KMS-11 (cell line): Measurements from ENCODE around the gene METAP2.
"Not testable (repeated sequence)": the region's sequence is repeated elsewhere in the genome, so short reads cannot be mapped to it uniquely, and the experiment has no call there.

ENCODE experiments used
- H2AFZ ChIP-seq: fragments of 200-600 bp; sonication (generic); 2 replicates; pipeline ENCODE4 v1.6.1; 2016; ENCODE audit warnings: antibody characterized with exemption, mixed run types, low read depth
- H3K27ac ChIP-seq: fragments of 200-600 bp; sonication (generic); 2 replicates; pipeline ENCODE4 v1.6.1; 2016; ENCODE audit warnings: mild to moderate bottlenecking, mixed run types
- H3K27me3 ChIP-seq: fragments of 200-600 bp; sonication (generic); 2 replicates; pipeline ENCODE4 v1.6.1; 2017; ENCODE audit warnings: mild to moderate bottlenecking, low read depth, mixed run types, moderate library complexity; ENCODE audit not compliant: insufficient read depth
- H3K36me3 ChIP-seq: fragments of 200-600 bp; sonication (generic); 2 replicates; pipeline ENCODE4 v1.6.1; 2017; ENCODE audit warnings: mild to moderate bottlenecking, mixed run types; ENCODE audit not compliant: insufficient read depth
- H3K4me1 ChIP-seq: fragments of 200-600 bp; sonication (generic); 2 replicates; pipeline ENCODE4 v1.6.1; 2016; ENCODE audit warnings: mild to moderate bottlenecking, low read depth, mixed run types; ENCODE audit not compliant: poor library complexity, severe bottlenecking
- H3K4me2 ChIP-seq: fragments of 200-600 bp; sonication (generic); 2 replicates; pipeline ENCODE4 v1.7.0; 2016; ENCODE audit warnings: mild to moderate bottlenecking, mixed run types
- H3K4me3 ChIP-seq: fragments of 200-600 bp; sonication (generic); IDR thresholded peaks from 2 replicates; pipeline ENCODE4 v1.6.1; 2017; ENCODE audit warnings: low read depth, low read length, mixed read lengths; ENCODE audit not compliant: insufficient read depth
- H3K79me2 ChIP-seq: fragments of 200-600 bp; sonication (generic); 2 replicates; pipeline ENCODE4 v1.6.1; 2016; ENCODE audit warnings: low read depth, mixed run types; ENCODE audit not compliant: insufficient read depth
- H3K9ac ChIP-seq: fragments of 200-600 bp; sonication (generic); 2 replicates; pipeline ENCODE4 v1.6.1; 2016; ENCODE audit warnings: mild to moderate bottlenecking, mixed run types
- H4K20me1 ChIP-seq: fragments of 200-600 bp; sonication (generic); 2 replicates; pipeline ENCODE4 v1.6.1; 2016; ENCODE audit warnings: mild to moderate bottlenecking, mixed run types; ENCODE audit not compliant: insufficient read depth
- TF ChIP-seq, protein P1 (sequence below): fragments of 200-600 bp; sonication (generic); conservative IDR thresholded peaks from 2 replicates; pipeline ENCODE4 v1.6.1; 2017; ENCODE audit warnings: low read depth, mild to moderate bottlenecking, antibody characterized with exemption, low read length, moderate library complexity, mixed read lengths

The METAP2 gene

GRCh38 chr12:95462081-95462480 is 11.9 kb upstream of the METAP2 start:
- no peaks in the 10 kb centered on the region for H3K79me2 ChIP-seq
- TF ChIP-seq, protein P1, sequence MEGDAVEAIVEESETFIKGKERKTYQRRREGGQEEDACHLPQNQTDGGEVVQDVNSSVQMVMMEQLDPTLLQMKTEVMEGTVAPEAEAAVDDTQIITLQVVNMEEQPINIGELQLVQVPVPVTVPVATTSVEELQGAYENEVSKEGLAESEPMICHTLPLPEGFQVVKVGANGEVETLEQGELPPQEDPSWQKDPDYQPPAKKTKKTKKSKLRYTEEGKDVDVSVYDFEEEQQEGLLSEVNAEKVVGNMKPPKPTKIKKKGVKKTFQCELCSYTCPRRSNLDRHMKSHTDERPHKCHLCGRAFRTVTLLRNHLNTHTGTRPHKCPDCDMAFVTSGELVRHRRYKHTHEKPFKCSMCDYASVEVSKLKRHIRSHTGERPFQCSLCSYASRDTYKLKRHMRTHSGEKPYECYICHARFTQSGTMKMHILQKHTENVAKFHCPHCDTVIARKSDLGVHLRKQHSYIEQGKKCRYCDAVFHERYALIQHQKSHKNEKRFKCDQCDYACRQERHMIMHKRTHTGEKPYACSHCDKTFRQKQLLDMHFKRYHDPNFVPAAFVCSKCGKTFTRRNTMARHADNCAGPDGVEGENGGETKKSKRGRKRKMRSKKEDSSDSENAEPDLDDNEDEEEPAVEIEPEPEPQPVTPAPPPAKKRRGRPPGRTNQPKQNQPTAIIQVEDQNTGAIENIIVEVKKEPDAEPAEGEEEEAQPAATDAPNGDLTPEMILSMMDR, result no peak
- no peak overlapping the region for H3K4me3 ChIP-seq
- H2AFZ ChIP-seq, result no peak overlapping the region
- no peak overlapping the region for H3K4me2 ChIP-seq
- H3K4me1 ChIP-seq, result no peaks in the 10 kb centered on the region
- H3K27me3 ChIP-seq, result no peaks in the 10 kb centered on the region
- H3K9ac ChIP-seq, result no peak overlapping the region
- no peaks in the 10 kb centered on the region for H4K20me1 ChIP-seq
- no peak overlapping the region for H3K27ac ChIP-seq
- H3K36me3 ChIP-seq, result no peaks in the 10 kb centered on the region

- Histone ChIP-seq H3K79me2 (no peaks in the 10 kb centered on the region), H3K4me3 (no peak overlapping the region), H2AFZ (no peak overlapping the region), H3K36me3 (no peaks in the 10 kb centered on the region), H3K27me3 (no peaks in the 10 kb centered on the region), H4K20me1 (no peaks in the 10 kb centered on the region), H3K4me1 (no peaks in the 10 kb centered on the region), H3K27ac (no peak overlapping the region), H3K4me2 (no peak overlapping the region), H3K9ac (no peak overlapping the region)
- TF ChIP-seq, protein P1, result no peak
Measured at GRCh38 chr12:95462551-95462950, 11.4 kb upstream of the METAP2 start.

- Histone ChIP-seq H3K27ac (no peak overlapping the region), H2AFZ (no peak overlapping the region), H3K9ac (no peak overlapping the region), H3K4me3 (no peak overlapping the region), H4K20me1 (no peaks in the 10 kb centered on the region), H3K27me3 (no peaks in the 10 kb centered on the region), H3K36me3 (no peaks in the 10 kb centered on the region), H3K4me1 (no peaks in the 10 kb centered on the region), H3K4me2 (no peak overlapping the region), H3K79me2 (no peaks in the 10 kb centered on the region)
- TF ChIP-seq, protein P1, result no peak
Measured at GRCh38 chr12:95463050-95463449, 10.9 kb upstream of the METAP2 start.

DNA sequence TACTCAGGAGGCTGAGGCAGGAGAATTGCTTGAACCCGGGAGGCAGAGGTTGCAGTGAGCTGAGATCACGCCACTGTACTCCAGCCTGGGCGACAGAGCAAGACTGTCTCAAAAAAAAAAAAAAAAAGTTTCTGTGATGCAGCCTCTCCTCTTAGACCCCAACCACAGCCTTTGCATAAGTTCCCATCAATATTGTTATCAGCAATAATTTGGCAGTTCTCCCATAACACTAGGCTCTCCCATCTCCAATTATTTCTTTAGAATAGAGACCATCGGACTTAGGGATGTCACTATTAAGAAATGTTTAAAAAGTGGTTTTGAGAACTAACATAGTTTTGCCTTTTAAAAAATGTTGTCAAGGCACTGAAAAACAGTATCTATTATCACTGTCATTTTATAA is 10.2 kb upstream of the METAP2 start:
- H3K36me3 ChIP-seq, H3K9ac ChIP-seq, H3K4me1 ChIP-seq, H3K4me3 ChIP-seq, H3K27ac ChIP-seq, H3K79me2 ChIP-seq, H4K20me1 ChIP-seq, H3K4me2 ChIP-seq, H3K27me3 ChIP-seq, H2AFZ ChIP-seq: not testable (repeated sequence)

DNA sequence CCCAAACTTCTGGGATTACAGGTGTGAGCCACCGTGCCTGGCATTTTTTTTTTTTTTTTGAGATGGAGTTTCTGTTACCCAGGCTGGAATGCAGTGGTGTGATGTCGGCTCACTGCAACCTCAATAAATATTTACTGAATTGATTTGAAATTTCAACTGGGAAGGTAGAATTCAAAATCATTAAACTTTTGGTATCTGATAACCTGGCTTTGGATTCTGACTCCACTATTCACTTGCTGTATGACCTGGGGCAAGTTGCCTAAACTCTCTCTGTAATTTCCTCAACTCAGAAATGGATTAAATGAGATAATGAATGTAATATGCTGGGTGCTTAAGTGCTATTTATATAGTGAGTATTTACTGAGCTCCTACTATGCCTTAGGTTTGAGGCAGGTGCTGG is 8.7 kb upstream of the METAP2 start:
- no peak overlapping the region for H3K4me3 ChIP-seq
- no peak overlapping the region for H3K4me2 ChIP-seq
- no peak overlapping the region for H3K27ac ChIP-seq
- H3K36me3 ChIP-seq, result no peaks in the 10 kb centered on the region
- no peaks in the 10 kb centered on the region for H3K79me2 ChIP-seq
- no peaks in the 10 kb centered on the region for H3K27me3 ChIP-seq
- no peaks in the 10 kb centered on the region for H4K20me1 ChIP-seq
- H3K4me1 ChIP-seq, result no peaks in the 10 kb centered on the region
- no peak overlapping the region for H2AFZ ChIP-seq
- TF ChIP-seq, protein P1, result no peak
- H3K9ac ChIP-seq, result no peak overlapping the region
